H1 (cell line): ENCODE data around the gene MARS1.

ENCODE experiments used
- RXRA ChIP-seq: IDR thresholded peaks from 2 replicates; pipeline ENCODE4 v1.6.1; 2011; ENCODE audit warnings: low read depth, mild to moderate bottlenecking, low read length, moderate library complexity; ENCODE audit not compliant: insufficient read depth
- TF ChIP-seq, protein P1 (sequence below), 3 experiments: IDR thresholded peaks; 1 replicate in 2 of 3; 2 replicates in 1 of 3; pipeline versions ENCODE4 v1.5.1 to v1.6.1; 2011; ENCODE audit warnings: low read length in 3 of 3, mild to moderate bottlenecking in 3 of 3, inconsistent platforms in 2 of 3, low read depth in 1 of 3, moderate library complexity in 1 of 3; ENCODE audit not compliant: insufficient read depth in 1 of 3; ENCODE audit errors: control extremely low read depth in 1 of 3

DNA sequence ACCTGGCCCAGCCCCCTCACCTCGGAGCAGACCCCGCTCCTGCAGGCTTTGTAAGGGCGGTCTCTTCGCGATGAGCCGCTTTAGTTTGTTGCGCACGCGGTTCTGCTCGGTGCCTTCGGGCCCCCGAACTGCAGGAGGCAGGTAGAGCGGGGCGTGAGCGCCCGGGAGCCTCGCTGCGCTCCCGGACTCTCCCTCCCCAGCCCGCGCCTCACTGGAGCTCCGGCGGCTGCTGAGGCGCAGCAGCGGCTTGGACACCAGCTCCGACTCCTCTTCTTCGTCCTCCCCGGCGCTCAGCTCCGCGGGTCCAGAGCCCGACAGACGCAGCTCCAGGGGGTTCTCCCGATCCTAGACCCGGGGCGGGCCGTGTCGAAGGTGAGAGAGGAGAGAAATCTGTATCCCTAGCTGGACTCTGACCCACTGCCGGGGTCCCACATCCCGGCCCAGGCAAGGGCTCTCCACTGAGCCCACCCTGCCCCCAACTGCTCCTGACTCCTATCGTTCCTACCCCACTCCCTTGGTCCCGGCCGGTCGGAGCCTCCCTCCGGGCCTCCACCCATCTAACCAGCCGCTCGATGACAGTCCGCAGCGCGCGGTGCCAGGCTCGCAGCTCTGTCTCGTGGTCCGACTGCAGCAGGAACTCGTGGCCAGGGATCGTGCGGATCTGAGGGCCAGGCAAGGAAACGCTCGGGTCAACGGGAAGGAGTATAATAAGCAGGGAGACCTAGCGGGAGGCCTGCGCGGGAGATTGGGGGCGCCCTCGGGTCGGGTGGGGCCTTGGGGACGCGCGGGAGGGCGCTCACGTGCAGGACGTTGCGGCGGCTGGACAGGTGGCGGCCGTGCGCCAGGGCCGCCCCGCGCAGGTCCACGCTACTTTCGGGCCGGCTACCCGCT, 12.4 kb upstream of the MARS1 start:
- TF ChIP-seq RXRA = no peak
- TF ChIP-seq, protein P1, sequence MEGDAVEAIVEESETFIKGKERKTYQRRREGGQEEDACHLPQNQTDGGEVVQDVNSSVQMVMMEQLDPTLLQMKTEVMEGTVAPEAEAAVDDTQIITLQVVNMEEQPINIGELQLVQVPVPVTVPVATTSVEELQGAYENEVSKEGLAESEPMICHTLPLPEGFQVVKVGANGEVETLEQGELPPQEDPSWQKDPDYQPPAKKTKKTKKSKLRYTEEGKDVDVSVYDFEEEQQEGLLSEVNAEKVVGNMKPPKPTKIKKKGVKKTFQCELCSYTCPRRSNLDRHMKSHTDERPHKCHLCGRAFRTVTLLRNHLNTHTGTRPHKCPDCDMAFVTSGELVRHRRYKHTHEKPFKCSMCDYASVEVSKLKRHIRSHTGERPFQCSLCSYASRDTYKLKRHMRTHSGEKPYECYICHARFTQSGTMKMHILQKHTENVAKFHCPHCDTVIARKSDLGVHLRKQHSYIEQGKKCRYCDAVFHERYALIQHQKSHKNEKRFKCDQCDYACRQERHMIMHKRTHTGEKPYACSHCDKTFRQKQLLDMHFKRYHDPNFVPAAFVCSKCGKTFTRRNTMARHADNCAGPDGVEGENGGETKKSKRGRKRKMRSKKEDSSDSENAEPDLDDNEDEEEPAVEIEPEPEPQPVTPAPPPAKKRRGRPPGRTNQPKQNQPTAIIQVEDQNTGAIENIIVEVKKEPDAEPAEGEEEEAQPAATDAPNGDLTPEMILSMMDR (IDR thresholded peaks at IDR 0.05; ENCODE audit: control extremely low read depth in 1 of 3, insufficient read depth in 1 of 3, low read depth in 1 of 3, low read length in 3 of 3) = 0 out of 4 replicates have a peak, but pooled peaks of 1 of the 3 experiments have one; percentile 4
